ENCODE data around the gene ACOT13.

ACOT13 gene

GRCh38 chr6:24720131-24720603 is 53.3 kb downstream of the ACOT13 start (continued):
- TF ChIP-seq ZNF324 (tag by site-specific recombination; IDR thresholded peaks at IDR 0.05), result peak; percentile 62
- TF ChIP-seq ZNF561 (tag by site-specific recombination; IDR thresholded peaks at IDR 0.05; ENCODE audit: borderline replicate concordance), result no peak
- TF ChIP-seq ZNF175 (tag by site-specific recombination; IDR thresholded peaks at IDR 0.05), result no peak
- TF ChIP-seq KLF10 (tag by site-specific recombination; IDR thresholded peaks at IDR 0.05), result no peak
- TF ChIP-seq RBAK (tag by site-specific recombination; IDR thresholded peaks at IDR 0.05), result no peak; the same call in 1 of the 2 replicates
- TF ChIP-seq ZIC2 (tag by site-specific recombination; IDR thresholded peaks at IDR 0.05), result peak; percentile 12; the same call in 1 of the 2 replicates
- TF ChIP-seq ZNF16 (tag by site-specific recombination; IDR thresholded peaks at IDR 0.05; ENCODE audit: low read depth), result no peak
- no peak for TF ChIP-seq ZNF132 (tag by site-specific recombination; IDR thresholded peaks at IDR 0.05; ENCODE audit: borderline replicate concordance)
- 0 out of 2 replicates have a peak, but pooled peaks have one; percentile 7 for TF ChIP-seq ZSCAN30 (tag by site-specific recombination; IDR thresholded peaks at IDR 0.05)
- TF ChIP-seq ZNF394 (tag by site-specific recombination; IDR thresholded peaks at IDR 0.05; ENCODE audit: borderline replicate concordance), result no peak
- TF ChIP-seq ZNF24 (tag by site-specific recombination; IDR thresholded peaks at IDR 0.05), result no peak
- no peak for TF ChIP-seq ZNF670 (tag by site-specific recombination; IDR thresholded peaks at IDR 0.05; ENCODE audit: low read depth)
- 0 out of 2 replicates have a peak, but pooled peaks have one; percentile 8 for TF ChIP-seq ZSCAN4 (tag by site-specific recombination; IDR thresholded peaks at IDR 0.05)

GRCh38 chr6:24720604-24721460 is 54.0 kb downstream of the ACOT13 start:
- Histone ChIP-seq H3K9me3 (ENCODE audit: control insufficient read depth, insufficient read depth, low read depth, low read length) (no peaks in the 10 kb centered on the region), H3K4me1 (ENCODE audit: control insufficient read depth, insufficient read depth, low read length) (peaks cover 3% of the 10 kb centered on the region), H3K36me3 (ENCODE audit: control insufficient read depth in 2 of 2, insufficient read depth in 1 of 2, low read length in 2 of 2) (peaks cover 2 to 28% of the 10 kb centered on the region in 2 experiments; a peak in 2 of 3 replicates), H3K4me3 (ENCODE audit: low read depth, low read length) (peak overlapping the region; percentile 97), H3K27ac (ENCODE audit: extremely low read depth, low read depth, low read length) (peak overlapping the region; percentile 96)
- POLR2A ChIA-PET, result interaction anchor here (1.0 to 3.8 kb wide), 5 partner anchors 18 to 137 kb away, joined by 3 to 28 read pairs (median 4); partner anchors contain the start of gene GMNN
- CTCF ChIA-PET, result interaction anchor here (0.7 to 1.2 kb wide), 2 partner anchors 44 to 46 kb away, joined by 4 to 5 read pairs; no protein-coding TSS in a partner anchor
- TF ChIP-seq ZSCAN23 (tag by site-specific recombination; IDR thresholded peaks at IDR 0.05) (no peak), ZNF548 (tag by site-specific recombination; IDR thresholded peaks at IDR 0.05) (no peak), ZNF391 (tag by site-specific recombination; IDR thresholded peaks at IDR 0.05; ENCODE audit: borderline replicate concordance, low read depth) (peak; percentile 80; the same call in 1 of the 2 replicates), ZNF280C (tag by site-specific recombination; IDR thresholded peaks at IDR 0.05) (no peak), ZXDB (tag by site-specific recombination; IDR thresholded peaks at IDR 0.05) (peak; percentile 35), ZNF639 (tag by site-specific recombination; IDR thresholded peaks at IDR 0.05) (peak; percentile 20; the same call in 1 of the 2 replicates), ZNF426 (tag by site-specific recombination; IDR thresholded peaks at IDR 0.05) (no peak), ZBTB26 (tag by site-specific recombination; optimal IDR thresholded peaks at IDR 0.05) (peak; percentile 43), PRDM4 (tag by site-specific recombination; IDR thresholded peaks at IDR 0.05) (no peak), FEZF1 (tag by site-specific recombination; IDR thresholded peaks at IDR 0.05) (peak; percentile 67), OVOL3 (tag by site-specific recombination; IDR thresholded peaks at IDR 0.05) (no peak)

All from HEK293 (cell line).